DOHH2 (cell line): Measurements from ENCODE around the gene TINAGL1.

Experiments used
- CTCF ChIP-seq: fragments of 200-600 bp; sonication (generic); IDR thresholded peaks from one replicate; pipeline ENCODE4 v1.5.1; 2014; ENCODE audit warnings: antibody characterized with exemption, mild to moderate bottlenecking, low read depth, low read length; ENCODE audit not compliant: poor library complexity, severe bottlenecking
- EZH2phosphoT487 ChIP-seq: fragments of 200-600 bp; sonication (generic); IDR thresholded peaks from 2 replicates; pipeline ENCODE4 v1.6.1; 2017; ENCODE audit warnings: borderline replicate concordance, mild to moderate bottlenecking, antibody characterized with exemption, low read length, moderate library complexity, mixed read lengths

GRCh38 chr1:31628931-31629556, 52.7 kb downstream of the TINAGL1 start:
- TF ChIP-seq CTCF: no peak
- TF ChIP-seq EZH2phosphoT487: no peak
